H1 (cell line): ENCODE results near the gene NEDD8. TPM values are rescaled to one million over a fixed set of nuclear protein-coding genes. Genes with fewer than 3 reads are reported as not detected.

Experiments
- ASH2L ChIP-seq: fragments of 200-600, 300-600 bp; sonication (generic); IDR thresholded peaks from one replicate; pipeline ENCODE4 v1.7.1; 2017; ENCODE audit warnings: low read length
- BACH1 ChIP-seq: IDR thresholded peaks from 2 replicates; pipeline ENCODE4 v1.6.1; 2012; ENCODE audit warnings: low read length, improper control_type of control experiment
- BCL11A ChIP-seq, 2 experiments: IDR thresholded peaks; one replicate each; pipeline ENCODE4 v1.6.1; 2011; ENCODE audit warnings: low read depth in 2 of 2, low read length in 2 of 2, mild to moderate bottlenecking in 2 of 2
- CBX5 ChIP-seq: fragments of 300-800, 300-1000 bp; sonication (generic); IDR thresholded peaks from 2 replicates; pipeline ENCODE4 v1.7.1; 2016; ENCODE audit warnings: antibody characterized with exemption, low read length, low read depth
- CREB1 ChIP-seq: IDR thresholded peaks from 2 replicates; pipeline ENCODE4 v1.6.1; 2012; ENCODE audit warnings: inconsistent platforms
- CTBP2 ChIP-seq: IDR thresholded peaks from 2 replicates; pipeline ENCODE4 v1.7.0; 2011; ENCODE audit warnings: borderline replicate concordance, mild to moderate bottlenecking, moderate library complexity, mixed read lengths, low read length; ENCODE audit not compliant: insufficient read depth, insufficient read length
- EGR1 ChIP-seq: IDR thresholded peaks from 2 replicates; pipeline ENCODE4 v1.6.1; 2011; ENCODE audit warnings: low read depth, low read length, borderline replicate concordance
- EP300 ChIP-seq, 2 experiments: IDR thresholded peaks; 1 replicate in 1 of 2; 2 replicates in 1 of 2; pipeline ENCODE4 v1.6.1; 2011 to 2012; ENCODE audit warnings: low read depth in 2 of 2, low read length in 2 of 2, mild to moderate bottlenecking in 2 of 2, borderline replicate concordance in 1 of 2, inconsistent platforms in 1 of 2, moderate library complexity in 1 of 2
- GABPA ChIP-seq: IDR thresholded peaks from 2 replicates; pipeline ENCODE4 v1.6.1; 2011; ENCODE audit warnings: mild to moderate bottlenecking, low read length, moderate library complexity, borderline replicate concordance; ENCODE audit not compliant: insufficient read depth
- GTF2F1 ChIP-seq: IDR thresholded peaks from 2 replicates; pipeline ENCODE4 v1.6.1; 2012; ENCODE audit warnings: low read depth, low read length, improper control_type of control experiment, borderline replicate concordance
- KDM4A ChIP-seq: IDR thresholded peaks from one replicate; pipeline ENCODE4 v1.7.1; 2012; ENCODE audit warnings: low read depth, mild to moderate bottlenecking, moderate library complexity, low read length, inconsistent platforms; ENCODE audit not compliant: severe bottlenecking
- NRF1 ChIP-seq: IDR thresholded peaks from 2 replicates; pipeline ENCODE4 v1.6.1; 2011; ENCODE audit warnings: mild to moderate bottlenecking, low read depth, low read length, improper control_type of control experiment
- POLR2A ChIP-seq, 2 experiments: IDR thresholded peaks; 1 replicate in 1 of 2; 2 replicates in 1 of 2; pipeline ENCODE4 v1.6.1; 2011; ENCODE audit warnings: low read depth in 2 of 2, low read length in 2 of 2, mild to moderate bottlenecking in 2 of 2; ENCODE audit errors: control extremely low read depth in 1 of 2
- RAD21 ChIP-seq, 2 experiments: IDR thresholded peaks in 1 of 2; conservative IDR thresholded peaks in 1 of 2; 2 replicates each; pipeline ENCODE4 v1.6.1; 2011; ENCODE audit warnings: low read depth in 2 of 2, low read length in 2 of 2, improper control_type of control experiment in 1 of 2, inconsistent platforms in 1 of 2, mild to moderate bottlenecking in 1 of 2, moderate library complexity in 1 of 2
- RNF2 ChIP-seq: fragments of 200-900, 300-1000 bp; sonication (generic); IDR thresholded peaks from 2 replicates; pipeline ENCODE4 v1.7.1; 2016; ENCODE audit warnings: borderline replicate concordance, low read depth, mild to moderate bottlenecking, antibody characterized with exemption, low read length; ENCODE audit not compliant: poor library complexity, severe bottlenecking; ENCODE audit errors: missing control alignments
- RXRA ChIP-seq: IDR thresholded peaks from 2 replicates; pipeline ENCODE4 v1.6.1; 2011; ENCODE audit warnings: low read depth, mild to moderate bottlenecking, low read length, moderate library complexity; ENCODE audit not compliant: insufficient read depth
- SAP30 ChIP-seq: fragments of 300-600 bp; sonication (generic); IDR thresholded peaks from 2 replicates; pipeline ENCODE4 v1.7.1; 2012; ENCODE audit warnings: low read length, moderate library complexity, mild to moderate bottlenecking, inconsistent platforms; ENCODE audit not compliant: insufficient read depth, insufficient replicate concordance
- SP1 ChIP-seq: IDR thresholded peaks from 2 replicates; pipeline ENCODE4 v1.6.1; 2011; ENCODE audit warnings: low read depth, low read length
- SP2 ChIP-seq: IDR thresholded peaks from 2 replicates; pipeline ENCODE4 v1.6.1; 2012; ENCODE audit warnings: mild to moderate bottlenecking, low read length, inconsistent platforms
- SP4 ChIP-seq: IDR thresholded peaks from 2 replicates; pipeline ENCODE4 v1.6.1; 2012; ENCODE audit warnings: low read length, inconsistent platforms
- TAF1 ChIP-seq: IDR thresholded peaks from 2 replicates; pipeline ENCODE4 v1.6.1; 2011; ENCODE audit warnings: mild to moderate bottlenecking, low read depth, low read length
- TAF7 ChIP-seq: optimal IDR thresholded peaks from 2 replicates; pipeline ENCODE3; 2011; ENCODE audit warnings: low read depth, mild to moderate bottlenecking, inconsistent platforms, low read length, moderate library complexity, borderline replicate concordance
- YY1 ChIP-seq: IDR thresholded peaks from 2 replicates; pipeline ENCODE4 v1.6.1; 2011; ENCODE audit warnings: low read depth, mild to moderate bottlenecking, low read length
- ZNF274 ChIP-seq: IDR thresholded peaks from 2 replicates; pipeline ENCODE4 v1.7.0; 2012; ENCODE audit warnings: low read length, borderline replicate concordance; ENCODE audit errors: extremely low read depth
- polyA plus RNA-seq, 7 experiments: library from polyadenylated mRNA; depleted of rRNA in 3 of 7; stranded (reverse) in 5 of 7; unstranded in 2 of 7; fragments of >200 nt in 5 of 7; fragments of 200-250 nt in 2 of 7; gene quantifications; 1 replicate in 5 of 7; 2 replicates in 1 of 7; 4 replicates in 1 of 7; pipeline versions ENCODE4 v1.2.1 to v1.2.3, GENCODE V29; 2011 to 2013; ENCODE audit warnings: missing spikeins in 2 of 7, mixed read lengths in 2 of 7
- total RNA-seq: library from RNA; stranded (reverse); fragmentation: NEBNext Ultra II Directional; extraction: Animal tissue kit (Norgen Biotek cat#: 25700); gene quantifications from 2 replicates; pipeline ENCODE4 v1.2.1, GENCODE V29; 2021

Gene NEDD8
- total and polyA plus RNA-seq, 2 of the 8 experiments (the other 6 are each of a cell fraction or from before 2014, with no cell fraction given), result 253 to 317 TPM

DNA sequence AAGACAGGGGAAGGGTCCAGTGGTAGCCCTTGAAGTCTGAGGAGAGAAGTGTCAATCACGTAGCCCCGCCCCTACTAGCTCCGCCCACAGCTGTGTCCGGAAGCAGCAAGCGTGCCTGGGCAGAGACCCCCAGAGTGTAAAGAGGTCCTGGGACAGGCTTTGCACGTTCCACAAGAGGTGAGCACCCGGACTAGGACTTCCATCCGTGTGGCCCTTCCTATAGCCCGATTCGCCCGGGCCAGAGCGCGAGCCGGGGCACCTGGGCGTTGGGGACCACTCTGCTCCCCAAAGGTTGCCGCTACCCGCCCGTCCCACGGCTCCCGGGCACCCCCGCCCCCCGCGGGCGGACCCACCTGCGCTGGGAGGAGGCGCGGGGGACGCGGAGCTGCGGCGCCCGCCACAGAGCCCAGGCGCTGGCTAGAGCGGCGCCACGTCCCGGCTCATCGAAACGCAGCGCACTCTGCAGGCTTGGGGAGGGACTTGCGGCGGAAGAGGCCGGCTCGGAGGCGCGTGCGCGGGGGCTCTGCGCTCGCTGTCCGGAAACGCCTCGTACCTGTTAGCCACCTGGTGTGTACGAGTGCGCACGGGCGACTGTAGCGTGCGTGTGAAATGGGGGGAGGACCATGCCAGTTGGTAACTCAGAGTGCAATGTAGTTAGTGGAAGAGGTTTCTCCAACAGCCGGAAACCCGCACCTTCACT, 39.1 kb upstream of the NEDD8 start, which contains the start of gene RABGGTA (continued):
- peak; percentile 14 to 76; a peak in 2 of 3 replicates for TF ChIP-seq EP300 (IDR thresholded peaks at IDR 0.05; ENCODE audit: borderline replicate concordance in 1 of 2, low read depth in 2 of 2, low read length in 2 of 2)
- TF ChIP-seq TAF7, result peak; percentile 86
- TF ChIP-seq YY1, result peak; percentile 66; the same call in 1 of the 2 replicates
- TF ChIP-seq SP4, result peak; percentile 33; the same call in 1 of the 2 replicates
- no peak for TF ChIP-seq BCL11A (IDR thresholded peaks at IDR 0.05; ENCODE audit: low read depth in 2 of 2, low read length in 2 of 2)
- TF ChIP-seq SP2, result peak; percentile 92
- peak in 1 of 2 experiments; percentile 96; a peak in 2 of 3 replicates for TF ChIP-seq POLR2A (IDR thresholded peaks at IDR 0.05; ENCODE audit: control extremely low read depth in 1 of 2, low read depth in 2 of 2, low read length in 2 of 2)
- peak; percentile 71 for TF ChIP-seq NRF1
- peak; percentile 18; the same call in 1 of the 2 replicates for TF ChIP-seq GTF2F1
- no peak for TF ChIP-seq CTBP2
- peak; percentile 35; the same call in 1 of the 2 replicates for TF ChIP-seq BACH1
- no peak for TF ChIP-seq RXRA
- TF ChIP-seq CBX5, result no peak
- peak in 1 of 2 experiments; percentile 25; a peak in 2 of 4 replicates for TF ChIP-seq RAD21 (IDR thresholded peaks at IDR 0.05 in 1 of 2, conservative IDR thresholded peaks at IDR 0.05 in 1 of 2; ENCODE audit: low read depth in 2 of 2, low read length in 2 of 2)
- no peak for TF ChIP-seq ZNF274
- TF ChIP-seq KDM4A, result peak; percentile 69
- TF ChIP-seq GABPA, result peak; percentile 48; the same call in 1 of the 2 replicates
- TF ChIP-seq EGR1, result peak; percentile 88; the same call in 1 of the 2 replicates
- peak; percentile 80 for TF ChIP-seq TAF1
- no peak for TF ChIP-seq SAP30
- peak; percentile 78 for TF ChIP-seq CREB1
- no peak for TF ChIP-seq SP1
- TF ChIP-seq RNF2, result no peak
- TF ChIP-seq ASH2L, result peak; percentile 93
